Colonic mucosa (tissue), 4 donors: ENCODE results near the gene CRB2. TPM values are rescaled to one million over a fixed set of nuclear protein-coding genes. Genes with fewer than 3 reads are reported as not detected.

ENCODE experiments used
- DNase-seq: peaks from one replicate; pipeline ENCODE4 v3.0.0-alpha.2; 2020
- H3K27ac ChIP-seq: fragments of 200-600 bp; one replicate; pipeline ENCODE4 v1.8.0; 2021
- H3K27me3 ChIP-seq: fragments of 200-600 bp; one replicate; pipeline ENCODE4 v1.8.0; 2021
- H3K36me3 ChIP-seq: fragments of 200-600 bp; one replicate; pipeline ENCODE4 v1.8.0; 2021
- H3K4me1 ChIP-seq: fragments of 200-600 bp; one replicate; pipeline ENCODE4 v1.8.0; 2021; ENCODE audit warnings: mild to moderate bottlenecking
- H3K4me3 ChIP-seq: fragments of 200-600 bp; one replicate; pipeline ENCODE4 v1.8.0; 2021
- H3K9ac ChIP-seq, 2 donors: one replicate each; pipeline ENCODE4 v1.7.0; 2013; ENCODE audit warnings: control low read depth in 2 of 2, low read depth in 2 of 2, low read length in 2 of 2
- H3K9me3 ChIP-seq: fragments of 200-600 bp; one replicate; pipeline ENCODE4 v1.8.0; 2021
- intact Hi-C: fragments of 100-400 bp; cut with DNase I; formaldehyde crosslinking; loops from one replicate; pipeline ENCODE4 v1.14.1; 2022
- total RNA-seq, 2 donors: library from RNA; stranded (reverse); fragmentation: NEBNext Ultra II Directional in 1 of 2; extraction: Animal tissue kit (Norgen Biotek cat#: 25700) in 1 of 2; gene quantifications; one replicate each; pipeline ENCODE4 v1.2.1, GENCODE V29; 2021
- TF ChIP-seq, protein P1 (sequence below): fragments of 200-600 bp; IDR thresholded peaks from one replicate; pipeline ENCODE4 v1.8.0; 2022; ENCODE audit warnings: antibody characterized with exemption, mild to moderate bottlenecking
- donor health status: healthy.
- donor health status: DM: no; HTN: no; CAD: no.
- donor health status: DM: no; HTN: no; CAD: no.

Gene CRB2
- total RNA-seq, 2 donors from 2014 or later, result 0.69 to 2.4 TPM

DNA sequence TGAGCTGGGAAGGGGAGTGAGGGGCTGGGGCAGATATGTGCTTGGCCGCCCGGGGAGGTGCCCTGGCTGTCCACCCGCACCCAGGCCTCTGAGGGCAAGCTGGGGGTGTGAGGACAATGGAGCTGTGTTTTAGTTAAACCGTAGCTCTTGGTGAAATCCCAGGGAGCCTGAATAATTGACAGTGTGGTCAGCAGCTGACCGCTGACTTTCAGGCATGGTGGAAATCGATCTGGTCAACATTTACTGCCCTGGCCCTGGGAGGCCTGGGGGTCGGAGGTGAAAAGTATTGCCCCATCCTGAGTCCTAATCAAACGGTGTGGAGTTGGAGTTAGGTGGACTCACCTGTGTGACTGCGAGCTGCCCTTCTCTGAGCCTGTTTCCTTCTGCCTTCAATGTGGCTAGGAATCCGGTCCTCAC lies 31.2 kb upstream of the CRB2 start:
- TF ChIP-seq, protein P1, sequence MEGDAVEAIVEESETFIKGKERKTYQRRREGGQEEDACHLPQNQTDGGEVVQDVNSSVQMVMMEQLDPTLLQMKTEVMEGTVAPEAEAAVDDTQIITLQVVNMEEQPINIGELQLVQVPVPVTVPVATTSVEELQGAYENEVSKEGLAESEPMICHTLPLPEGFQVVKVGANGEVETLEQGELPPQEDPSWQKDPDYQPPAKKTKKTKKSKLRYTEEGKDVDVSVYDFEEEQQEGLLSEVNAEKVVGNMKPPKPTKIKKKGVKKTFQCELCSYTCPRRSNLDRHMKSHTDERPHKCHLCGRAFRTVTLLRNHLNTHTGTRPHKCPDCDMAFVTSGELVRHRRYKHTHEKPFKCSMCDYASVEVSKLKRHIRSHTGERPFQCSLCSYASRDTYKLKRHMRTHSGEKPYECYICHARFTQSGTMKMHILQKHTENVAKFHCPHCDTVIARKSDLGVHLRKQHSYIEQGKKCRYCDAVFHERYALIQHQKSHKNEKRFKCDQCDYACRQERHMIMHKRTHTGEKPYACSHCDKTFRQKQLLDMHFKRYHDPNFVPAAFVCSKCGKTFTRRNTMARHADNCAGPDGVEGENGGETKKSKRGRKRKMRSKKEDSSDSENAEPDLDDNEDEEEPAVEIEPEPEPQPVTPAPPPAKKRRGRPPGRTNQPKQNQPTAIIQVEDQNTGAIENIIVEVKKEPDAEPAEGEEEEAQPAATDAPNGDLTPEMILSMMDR, result no peak
- DNase-seq, result no peak
- no peak overlapping the region for H3K4me3 ChIP-seq
- no peaks in the 10 kb centered on the region for H3K4me1 ChIP-seq
- H3K27ac ChIP-seq, result no peak overlapping the region
- no peaks in the 10 kb centered on the region for H3K27me3 ChIP-seq
- H3K9ac ChIP-seq, result no peak overlapping the region
- H3K36me3 ChIP-seq, result no peaks in the 10 kb centered on the region
- H3K9me3 ChIP-seq, result no peaks in the 10 kb centered on the region
- intact Hi-C loops, result no loop called here

DNA sequence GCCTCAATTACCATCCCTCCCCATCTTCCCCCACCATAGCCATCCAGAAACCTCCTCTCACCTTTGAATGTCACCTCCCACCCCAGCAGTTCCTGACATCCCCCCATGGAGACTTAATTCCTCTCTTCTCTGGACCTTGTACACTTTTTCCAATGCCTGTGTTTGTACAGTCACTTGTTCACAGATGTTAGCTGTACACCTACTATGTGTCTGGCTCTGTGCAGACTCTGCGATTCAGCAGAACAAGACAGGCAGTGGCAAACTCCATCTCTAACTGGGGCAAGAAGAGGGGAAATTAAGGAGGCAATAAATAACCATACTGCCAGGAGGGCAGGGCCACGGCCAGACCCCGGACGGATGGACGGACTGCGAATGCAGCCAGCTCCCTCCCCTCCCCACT lies 29.8 kb upstream of the CRB2 start:
- no peaks in the 10 kb centered on the region for H3K27me3 ChIP-seq
- intact Hi-C loops, result no loop called here
- no peaks in the 10 kb centered on the region for H3K36me3 ChIP-seq
- H3K9me3 ChIP-seq, result no peaks in the 10 kb centered on the region
- H3K4me3 ChIP-seq, result no peak overlapping the region
- H3K9ac ChIP-seq, result no peak overlapping the region
- H3K27ac ChIP-seq, result no peak overlapping the region
- TF ChIP-seq, protein P1, result no peak
- DNase-seq, result no peak
- H3K4me1 ChIP-seq, result no peaks in the 10 kb centered on the region

DNA sequence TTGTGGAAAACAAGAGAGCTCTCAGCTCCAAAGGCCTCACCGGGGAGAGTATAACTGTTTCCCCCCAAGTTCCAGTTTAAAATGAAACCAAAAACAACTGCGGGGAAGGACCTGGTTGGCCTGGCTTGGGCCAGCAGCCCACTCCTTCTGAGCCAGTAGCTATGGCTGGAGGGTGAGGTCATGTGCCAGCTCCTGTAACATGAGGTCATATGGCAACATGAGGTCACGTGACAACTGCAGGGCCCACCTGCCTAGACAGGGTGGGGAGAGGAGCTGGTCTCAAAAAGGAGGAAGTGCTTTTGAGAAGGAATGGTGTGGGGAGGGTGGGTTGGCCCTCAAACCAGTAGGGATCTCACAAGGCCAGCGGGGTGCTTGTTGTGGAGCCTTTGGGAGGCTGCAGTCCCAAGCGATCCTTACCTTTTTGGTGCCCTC lies 29.3 kb upstream of the CRB2 start:
- TF ChIP-seq, protein P1, result no peak
- H3K4me3 ChIP-seq, result no peak overlapping the region
- no peak overlapping the region for H3K9ac ChIP-seq
- H3K27me3 ChIP-seq, result no peaks in the 10 kb centered on the region
- H3K4me1 ChIP-seq, result no peaks in the 10 kb centered on the region
- H3K9me3 ChIP-seq, result no peaks in the 10 kb centered on the region
- H3K27ac ChIP-seq, result no peak overlapping the region
- no peaks in the 10 kb centered on the region for H3K36me3 ChIP-seq
- DNase-seq, result no peak
- intact Hi-C loops, result no loop called here

DNA sequence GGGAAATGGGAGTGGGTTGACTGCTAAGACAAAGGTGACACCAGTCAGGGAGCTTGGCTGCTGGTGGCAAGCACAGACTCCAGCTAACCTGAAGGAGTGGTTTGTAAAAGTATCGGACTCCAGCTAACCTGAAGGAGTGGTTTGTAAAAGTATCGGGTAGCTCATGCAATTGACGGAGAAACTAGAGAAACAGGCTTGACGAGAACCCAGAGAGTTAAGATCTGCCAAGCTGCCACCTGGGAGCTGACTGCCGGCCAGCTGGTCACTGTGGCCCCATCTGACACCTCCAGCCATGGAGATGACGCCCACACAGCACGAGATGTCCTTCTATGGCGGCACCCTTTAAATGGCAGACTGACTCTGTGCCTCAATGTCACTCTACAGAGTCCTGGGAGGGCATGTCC lies 28.3 kb upstream of the CRB2 start:
- TF ChIP-seq, protein P1, result no peak
- Histone ChIP-seq H3K9me3 (no peaks in the 10 kb centered on the region), H3K36me3 (no peaks in the 10 kb centered on the region), H3K27ac (no peak overlapping the region), H3K27me3 (no peaks in the 10 kb centered on the region), H3K4me1 (no peaks in the 10 kb centered on the region), H3K9ac (no peak overlapping the region), H3K4me3 (no peak overlapping the region)
- peak; percentile 66 for DNase-seq
- intact Hi-C loops, result no loop called here

DNA sequence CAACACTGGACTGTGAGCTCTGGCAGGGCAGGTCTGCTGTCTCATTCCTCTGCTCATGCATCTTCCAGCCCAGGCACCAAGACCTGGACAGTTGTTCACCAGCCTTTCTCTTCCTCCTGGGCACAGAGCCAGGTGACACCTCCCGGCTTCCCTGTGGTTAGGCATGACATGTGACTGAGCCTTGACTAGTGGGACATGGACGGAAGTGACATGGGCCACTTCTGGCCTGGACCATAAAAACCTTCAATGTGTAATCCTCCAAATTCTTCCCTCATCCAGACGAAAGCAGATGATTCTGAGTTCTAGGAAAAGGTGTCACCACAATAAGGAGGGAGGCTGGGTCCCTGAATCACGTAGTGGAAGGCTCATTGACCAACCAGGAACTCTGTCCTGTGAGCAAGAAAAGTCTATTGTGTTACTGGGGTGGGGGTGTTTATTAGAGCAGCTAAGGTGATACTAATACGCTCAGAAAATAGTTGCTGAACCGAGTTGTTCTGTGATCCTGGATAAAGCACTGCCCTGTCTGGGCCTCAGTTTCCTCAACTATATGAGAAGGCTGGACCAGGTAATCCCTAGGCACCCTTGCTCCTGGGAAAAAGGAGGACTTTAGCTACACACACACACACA lies 26.6 kb upstream of the CRB2 start:
- TF ChIP-seq, protein P1, result no peak
- DNase-seq, result peak; percentile 89
- Histone ChIP-seq H3K9ac (no peak overlapping the region), H3K36me3 (no peaks in the 10 kb centered on the region), H3K4me3 (no peak overlapping the region), H3K4me1 (no peaks in the 10 kb centered on the region), H3K27me3 (no peaks in the 10 kb centered on the region), H3K27ac (no peak overlapping the region), H3K9me3 (no peaks in the 10 kb centered on the region)
- intact Hi-C loops, result no loop called here
